HG03097 (cell line): ENCODE measurements around the gene MYMX.
"Not testable (repeated sequence)": the region's sequence is repeated elsewhere in the genome, so short reads cannot be mapped to it uniquely, and the experiment has no call there.

Experiments
- ATAC-seq: cut with Tn5 transposase; IDR thresholded peaks from one replicate; pipeline ENCODE4 v1.9.1; 2021; ENCODE audit not compliant: unreplicated experiment, low FRiP score

MYMX gene

DNA sequence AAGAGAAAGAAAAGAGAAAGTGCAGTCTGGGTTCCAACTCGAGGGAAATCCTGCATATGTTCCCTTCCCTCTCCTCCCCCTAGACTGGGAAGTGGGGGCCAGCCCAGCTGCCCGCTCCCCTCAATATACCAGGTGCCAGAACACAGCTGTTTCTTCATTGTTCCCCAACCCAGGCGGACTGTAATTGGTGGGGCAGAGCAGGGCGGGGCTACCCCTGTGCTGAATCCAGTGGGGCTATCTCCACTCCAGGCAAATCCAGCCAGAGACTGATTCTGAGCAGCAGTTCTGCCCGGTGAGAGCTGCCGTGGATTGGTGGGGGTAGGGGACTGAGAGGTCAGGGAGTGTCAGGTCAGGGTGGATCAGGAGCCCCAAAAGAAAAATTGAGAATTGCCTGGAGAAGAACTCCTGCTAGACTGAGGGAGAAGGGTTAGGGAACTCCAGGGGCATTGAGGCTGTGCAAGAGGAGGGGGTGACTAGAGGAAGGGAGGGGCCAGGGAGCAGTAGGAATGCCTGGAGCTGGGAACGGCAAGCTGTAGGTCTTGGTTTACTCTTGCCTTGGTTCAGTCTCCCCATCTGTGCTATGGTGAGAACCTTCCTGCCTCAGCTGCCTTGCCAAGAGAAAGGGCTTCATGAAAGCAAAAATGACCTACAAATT, at the start of gene MYMX:
Gene MYMX, plus strand, starts transcription at position 250 of the 655 bp plus-strand sequence. CDS start 546 bp downstream, outside the sequence.
- no peak for ATAC-seq

DNA sequence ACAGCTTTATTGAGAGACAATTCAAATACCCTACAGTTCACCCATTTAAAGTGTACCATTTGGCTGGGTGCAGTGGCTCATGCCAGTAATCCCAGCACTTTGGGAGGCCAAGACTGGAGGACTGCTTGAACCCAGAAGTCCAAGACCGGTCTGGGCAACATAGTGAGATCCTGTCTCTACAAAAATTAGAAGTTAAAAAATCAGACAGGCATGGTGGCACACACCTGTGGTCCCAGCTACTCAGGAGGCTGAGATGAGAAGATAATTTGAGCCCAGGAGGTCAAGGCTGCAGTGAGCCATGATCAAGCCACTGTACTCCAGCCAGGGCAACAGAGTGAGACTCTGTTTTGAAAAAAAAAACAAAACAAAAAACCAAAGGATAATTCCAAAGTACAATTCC, 49.2 kb upstream of the MYMX start:
- ATAC-seq: no peak

- ATAC-seq: no peak
Observed at GRCh38 chr6:44169154-44169553, 47.6 kb upstream of the MYMX start.

GRCh38 chr6:44169886-44170570, 46.7 kb upstream of the MYMX start:
- ATAC-seq: no peak

DNA sequence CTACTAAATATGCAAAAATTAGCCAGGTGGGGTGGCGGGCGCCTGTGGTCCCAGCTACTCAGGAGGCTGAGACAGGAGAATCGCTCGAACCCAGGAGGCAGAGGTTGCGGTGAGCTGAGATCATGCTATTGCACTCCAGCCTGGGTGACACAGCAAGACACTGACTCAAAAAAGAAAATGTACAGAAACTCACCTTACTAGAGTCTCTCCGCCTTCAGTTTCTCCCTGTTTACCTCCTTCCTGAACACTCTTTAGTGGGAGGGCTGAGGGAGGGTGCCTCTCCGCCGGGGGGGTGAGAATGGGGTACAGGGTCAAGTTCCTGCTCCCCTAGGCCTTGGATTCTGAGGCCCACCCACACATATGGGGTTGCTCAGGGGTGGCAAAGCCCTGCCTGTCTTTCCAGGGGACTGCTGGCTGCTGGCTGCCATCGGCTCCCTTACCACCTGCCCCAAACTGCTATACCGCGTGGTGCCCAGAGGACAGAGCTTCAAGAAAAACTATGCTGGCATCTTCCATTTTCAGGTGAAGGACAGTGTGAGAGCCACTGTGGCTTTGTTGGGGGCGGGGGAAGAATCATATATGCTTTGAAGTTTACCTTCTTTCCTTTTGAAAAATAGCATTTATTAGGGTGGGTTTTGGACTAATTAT, 44.7 kb upstream of the MYMX start:
- no peak for ATAC-seq

GRCh38 chr6:44172731-44173500, 43.8 kb upstream of the MYMX start:
- ATAC-seq: no peak

DNA sequence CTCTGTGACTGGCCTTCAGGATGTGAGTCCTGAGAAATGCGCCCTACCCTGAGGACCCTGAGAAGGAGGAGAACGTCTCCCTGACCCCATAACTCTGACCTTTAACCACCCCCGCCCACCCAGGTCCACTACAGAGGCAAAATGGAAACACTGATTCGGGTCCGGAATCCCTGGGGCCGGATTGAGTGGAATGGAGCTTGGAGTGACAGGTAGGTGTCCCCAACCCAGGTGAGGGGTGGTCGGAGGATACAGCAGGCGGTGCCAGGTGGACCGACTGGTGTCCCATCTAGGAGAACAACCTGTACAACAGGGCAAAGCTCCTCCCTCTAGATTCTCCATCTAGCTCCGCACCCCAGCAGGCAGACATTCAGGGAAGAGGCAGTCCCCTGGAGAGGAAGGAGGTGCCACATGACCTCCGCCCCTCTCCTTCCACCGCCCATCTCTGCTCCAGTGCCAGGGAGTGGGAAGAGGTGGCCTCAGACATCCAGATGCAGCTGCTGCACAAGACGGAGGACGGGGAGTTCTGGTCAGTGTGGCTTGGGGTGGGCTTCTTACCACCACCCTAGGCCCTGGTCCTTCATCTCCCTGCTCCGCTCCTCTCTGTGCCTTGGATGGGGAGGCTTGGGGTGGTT, 40.5 kb upstream of the MYMX start:
- ATAC-seq: no peak

DNA sequence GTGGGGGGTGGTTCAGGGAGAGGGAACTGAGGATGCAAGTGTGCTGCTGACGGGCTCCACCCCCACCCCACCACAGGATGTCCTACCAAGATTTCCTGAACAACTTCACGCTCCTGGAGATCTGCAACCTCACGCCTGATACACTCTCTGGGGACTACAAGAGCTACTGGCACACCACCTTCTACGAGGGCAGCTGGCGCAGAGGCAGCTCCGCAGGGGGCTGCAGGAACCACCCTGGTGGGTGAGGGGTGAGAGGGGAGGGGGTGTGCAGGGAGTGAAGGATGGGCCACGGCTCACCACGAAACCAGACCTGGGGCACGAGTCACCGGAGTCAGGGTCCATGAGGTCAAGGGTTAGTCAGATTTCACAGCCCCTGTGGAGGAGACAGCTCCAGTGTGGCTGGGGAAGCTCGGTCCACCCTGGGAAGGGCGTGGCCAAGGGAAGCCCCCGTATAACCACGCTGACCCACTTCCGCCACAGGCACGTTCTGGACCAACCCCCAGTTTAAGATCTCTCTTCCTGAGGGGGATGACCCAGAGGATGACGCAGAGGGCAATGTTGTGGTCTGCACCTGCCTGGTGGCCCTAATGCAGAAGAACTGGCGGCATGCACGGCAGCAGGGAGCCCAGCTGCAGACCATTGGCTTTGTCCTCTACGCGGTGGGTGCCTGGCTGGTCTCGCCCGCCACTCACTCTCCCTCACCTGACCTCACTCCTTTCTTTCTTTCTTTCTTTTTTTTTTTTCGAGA, 39.8 kb upstream of the MYMX start:
- ATAC-seq: peak; percentile 66

GRCh38 chr6:44177691-44178423, 38.9 kb upstream of the MYMX start:
- ATAC-seq: no peak

- ATAC-seq: no peak
Observed at GRCh38 chr6:44178424-44179071, 38.2 kb upstream of the MYMX start.

GRCh38 chr6:44179072-44179536, 37.6 kb upstream of the MYMX start:
- ATAC-seq: no peak

DNA sequence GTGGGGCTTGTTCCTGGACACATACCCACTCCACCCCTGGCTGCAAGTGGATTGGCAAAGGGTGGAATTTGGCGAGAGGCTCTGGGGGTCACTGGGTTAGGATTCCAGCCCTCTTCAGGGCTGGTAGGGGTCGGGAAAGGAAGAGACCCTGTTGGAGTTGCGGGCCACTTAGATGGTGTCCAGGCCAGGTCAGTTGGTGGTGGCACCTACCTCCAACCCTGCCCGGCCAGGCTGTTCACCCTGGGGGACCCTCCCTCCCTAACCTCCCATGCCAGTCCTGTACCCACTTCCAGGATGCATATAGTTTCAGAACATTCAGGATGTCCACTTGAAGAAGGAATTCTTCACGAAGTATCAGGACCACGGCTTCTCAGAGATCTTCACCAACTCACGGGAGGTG, 37.1 kb upstream of the MYMX start:
- no peak for ATAC-seq

- ATAC-seq: no peak
Observed at GRCh38 chr6:44180406-44180805, 36.3 kb upstream of the MYMX start.

GRCh38 chr6:44180886-44181285, 35.8 kb upstream of the MYMX start:
- ATAC-seq: no peak

GRCh38 chr6:44181784-44182183, 34.9 kb upstream of the MYMX start:
- ATAC-seq: not testable (repeated sequence)

DNA sequence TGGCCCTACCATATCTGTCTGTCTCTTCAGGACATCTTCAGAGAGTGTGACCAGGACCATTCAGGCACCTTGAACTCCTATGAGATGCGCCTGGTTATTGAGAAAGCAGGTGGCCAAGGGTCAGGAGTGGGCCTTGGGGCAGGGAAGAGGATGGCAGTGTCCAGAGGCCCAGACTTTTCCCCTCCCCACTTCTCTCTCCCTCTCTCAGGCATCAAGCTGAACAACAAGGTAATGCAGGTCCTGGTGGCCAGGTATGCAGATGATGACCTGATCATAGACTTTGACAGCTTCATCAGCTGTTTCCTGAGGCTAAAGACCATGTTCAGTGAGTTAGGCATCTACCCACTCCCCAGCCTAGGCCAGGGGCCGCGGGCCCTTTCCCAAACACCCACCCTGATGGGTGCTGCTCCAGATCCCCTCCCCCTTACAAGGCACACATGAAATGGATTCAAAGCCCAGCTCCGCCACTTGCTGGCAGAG, 33.8 kb upstream of the MYMX start:
- no peak for ATAC-seq

DNA sequence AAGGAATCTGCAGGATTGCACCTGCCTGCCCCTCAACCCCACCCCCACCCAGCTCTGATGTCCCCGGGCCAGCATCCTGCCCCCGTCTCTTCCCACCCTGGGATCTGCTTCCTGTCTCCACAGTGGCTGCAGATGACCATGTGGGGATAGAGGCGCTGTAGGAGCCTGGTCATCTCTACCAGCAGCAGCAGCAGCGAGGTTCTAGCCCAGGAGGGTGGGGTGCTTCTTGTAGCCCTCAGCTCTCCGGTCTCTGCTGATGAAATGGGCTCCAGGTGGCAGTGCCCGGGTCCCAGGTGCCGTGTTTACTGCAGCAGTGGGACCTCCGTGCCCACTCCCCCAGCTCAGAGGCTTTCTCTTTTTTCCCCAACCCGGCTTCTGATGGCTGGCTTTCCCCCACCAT, 32.9 kb upstream of the MYMX start:
- no peak for ATAC-seq

DNA sequence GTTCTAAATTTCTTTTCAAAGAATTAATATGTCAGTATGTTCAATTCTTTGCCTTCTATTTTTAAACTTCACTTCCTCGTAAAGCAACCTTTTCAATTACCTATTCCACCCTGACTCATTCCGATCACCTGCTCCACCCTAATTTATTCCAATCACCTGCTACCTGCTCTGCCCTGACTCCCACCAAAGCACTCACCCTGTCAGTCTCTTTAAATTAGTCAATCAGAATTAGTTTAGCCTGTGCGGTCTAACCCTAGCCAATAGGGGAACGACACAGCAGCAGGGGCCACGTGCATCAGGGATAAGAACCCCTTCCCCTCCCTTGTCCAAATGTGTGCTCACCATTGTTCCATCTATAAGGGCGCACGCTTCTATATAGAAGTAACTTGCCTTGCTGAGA, 31.4 kb upstream of the MYMX start:
- not testable (repeated sequence) for ATAC-seq
